ENCODE data around the gene C1D. TPM values are rescaled to one million over a fixed set of nuclear protein-coding genes. Genes with fewer than 3 reads are reported as not detected.

Gene C1D
- total RNA-seq, 1 experiment from 2014 or later, result 21.1 TPM

DNA sequence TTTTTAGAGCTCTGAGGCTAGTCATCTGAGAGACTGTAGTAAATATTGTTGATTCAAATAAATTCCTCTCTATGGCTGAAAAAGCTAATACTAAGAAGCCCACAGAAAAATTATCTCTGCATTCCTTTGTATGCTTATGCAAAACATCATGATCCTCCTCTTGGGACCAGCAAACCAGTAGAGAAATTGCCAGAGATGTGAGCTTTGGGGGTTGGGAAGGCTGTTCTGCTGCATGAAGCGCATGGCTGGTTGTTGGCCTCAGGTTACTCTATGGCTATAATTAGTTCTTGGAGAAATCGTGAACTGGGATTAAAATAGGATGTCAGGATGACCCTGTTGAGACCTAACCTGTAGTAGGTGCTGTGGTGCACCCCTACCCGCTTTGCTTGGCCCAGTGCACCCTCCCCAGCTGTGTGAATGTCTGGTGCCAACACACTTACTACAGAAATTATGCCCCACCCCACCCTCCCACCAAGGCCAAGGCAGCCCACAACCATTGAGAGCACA is 35.5 kb upstream of the C1D start:
- RAD21 ChIA-PET (ENCODE audit: low non-redundant PET in 1 of 2, low total read pairs in 2 of 2, uncharacterized antibody in 2 of 2, unreplicated experiment in 2 of 2), result no interaction called here
- POLR2A ChIA-PET, result no interaction called here
- TF ChIP-seq SP1 (IDR thresholded peaks at IDR 0.05; ENCODE audit: low read depth), result no peak
- no peak for TF ChIP-seq ELF1 (IDR thresholded peaks at IDR 0.05; ENCODE audit: borderline replicate concordance, low read depth)
- TF ChIP-seq, protein P1, sequence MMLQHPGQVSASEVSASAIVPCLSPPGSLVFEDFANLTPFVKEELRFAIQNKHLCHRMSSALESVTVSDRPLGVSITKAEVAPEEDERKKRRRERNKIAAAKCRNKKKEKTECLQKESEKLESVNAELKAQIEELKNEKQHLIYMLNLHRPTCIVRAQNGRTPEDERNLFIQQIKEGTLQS (IDR thresholded peaks at IDR 0.05), result no peak
- H3K36me3 ChIP-seq (ENCODE audit: control insufficient read depth in 1 of 2, insufficient read depth in 2 of 2, low read length in 2 of 2), result no peaks in the 10 kb centered on the region
- H3K9me3 ChIP-seq (ENCODE audit: control insufficient read depth in 1 of 2, insufficient read depth in 1 of 2, low read depth in 1 of 2, low read length in 2 of 2), result no peaks in the 10 kb centered on the region
- no peak overlapping the region for H3K4me3 ChIP-seq (replicated peaks in 1 of 2; ENCODE audit: low read depth in 1 of 2, low read length in 2 of 2)
- 0 out of 2 replicates have a peak, but pooled peaks cover 4% of the 10 kb centered on the region for H3K9me2 ChIP-seq (ENCODE audit: insufficient read depth)
- intact Hi-C loops (cut with micrococcal nuclease), result no loop called here
- no peaks in the 10 kb centered on the region for H3K79me2 ChIP-seq (ENCODE audit: insufficient read depth, low read length)
- H2AFZ ChIP-seq (ENCODE audit: low read depth, low read length, poor library complexity, severe bottlenecking), result no peak overlapping the region
- no peak overlapping the region for H3K4me2 ChIP-seq (ENCODE audit: low read length)
- no peaks in the 10 kb centered on the region for H3K27me3 ChIP-seq (ENCODE audit: insufficient read depth, low read length)
- H3K4me1 ChIP-seq (ENCODE audit: control insufficient read depth in 1 of 2, insufficient read depth in 2 of 2, low read length in 2 of 2), result no peaks in the 10 kb centered on the region
- no peaks in the 10 kb centered on the region for H4K20me1 ChIP-seq (ENCODE audit: insufficient read depth)
- no peak overlapping the region for H3K9ac ChIP-seq (ENCODE audit: low read length)
- DNase-seq (ENCODE audit: low read depth, low spot score) (no peak), ATAC-seq (0 out of 2 replicates have a peak, but pooled peaks have one; percentile 30)
- H3K27ac ChIP-seq (ENCODE audit: low read depth, low read length), result no peak overlapping the region
- CTCF ChIA-PET, result no interaction called here
- BruUV-seq (replicated peaks), result no TSS peak

DNA sequence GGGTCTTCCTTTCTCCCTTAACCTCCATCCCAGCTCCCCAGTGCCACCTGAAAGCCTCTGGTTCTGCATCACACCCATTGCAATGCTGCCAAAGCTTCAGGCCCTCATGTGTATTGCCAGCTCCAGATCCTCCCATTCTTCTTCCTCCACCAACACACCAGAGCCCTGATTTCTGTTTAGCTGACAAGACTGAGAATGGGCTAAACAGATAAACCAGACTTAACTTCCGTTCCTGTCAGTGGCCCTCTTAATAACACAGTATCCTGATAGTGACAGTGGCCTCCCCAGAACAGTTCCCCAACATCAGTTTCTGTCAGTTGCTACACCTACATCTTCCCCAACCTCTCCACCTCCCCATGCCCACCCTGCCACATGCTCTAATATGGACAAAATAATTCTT is 31.3 kb upstream of the C1D start:
- H4K20me1 ChIP-seq (ENCODE audit: insufficient read depth), result no peaks in the 10 kb centered on the region
- no peak overlapping the region for H3K9ac ChIP-seq (ENCODE audit: low read length)
- DNase-seq (ENCODE audit: low read depth, low spot score) (no peak), ATAC-seq (no peak)
- no peaks in the 10 kb centered on the region for H3K36me3 ChIP-seq (ENCODE audit: control insufficient read depth in 1 of 2, insufficient read depth in 2 of 2, low read length in 2 of 2)
- H3K9me2 ChIP-seq (ENCODE audit: insufficient read depth), result 0 out of 2 replicates have a peak, but pooled peaks cover 4% of the 10 kb centered on the region
- H3K79me2 ChIP-seq (ENCODE audit: insufficient read depth, low read length), result no peaks in the 10 kb centered on the region
- no peak overlapping the region for H3K4me3 ChIP-seq (replicated peaks in 1 of 2; ENCODE audit: low read depth in 1 of 2, low read length in 2 of 2)
- H3K4me1 ChIP-seq (ENCODE audit: control insufficient read depth in 1 of 2, insufficient read depth in 2 of 2, low read length in 2 of 2), result no peaks in the 10 kb centered on the region
- ChIA-PET POLR2A (no interaction called here), CTCF (no interaction called here), RAD21 (ENCODE audit: low non-redundant PET in 1 of 2, low total read pairs in 2 of 2, uncharacterized antibody in 2 of 2, unreplicated experiment in 2 of 2) (no interaction called here)
- TF ChIP-seq SRF (IDR thresholded peaks at IDR 0.05; ENCODE audit: low read depth) (no peak), ELF1 (IDR thresholded peaks at IDR 0.05; ENCODE audit: borderline replicate concordance, low read depth) (no peak)
- H2AFZ ChIP-seq (ENCODE audit: low read depth, low read length, poor library complexity, severe bottlenecking), result no peak overlapping the region
- no peak overlapping the region for H3K4me2 ChIP-seq (ENCODE audit: low read length)
- no peak overlapping the region for H3K27ac ChIP-seq (ENCODE audit: low read depth, low read length)
- no peaks in the 10 kb centered on the region for H3K9me3 ChIP-seq (ENCODE audit: control insufficient read depth in 1 of 2, insufficient read depth in 1 of 2, low read depth in 1 of 2, low read length in 2 of 2)
- H3K27me3 ChIP-seq (ENCODE audit: insufficient read depth, low read length), result no peaks in the 10 kb centered on the region
- BruUV-seq (replicated peaks), result no TSS peak
- intact Hi-C loops (cut with micrococcal nuclease), result no loop called here
